HG02885 (cell line): ENCODE data around the gene SLC16A6.
"Not testable (repeated sequence)": the region's sequence is repeated elsewhere in the genome, so short reads cannot be mapped to it uniquely, and the experiment has no call there.

ENCODE experiments used
- ATAC-seq: cut with Tn5 transposase; IDR thresholded peaks from one replicate; pipeline ENCODE4 v1.9.1; 2021; ENCODE audit warnings: mild to moderate bottlenecking; ENCODE audit not compliant: unreplicated experiment, poor library complexity

Gene SLC16A6

DNA sequence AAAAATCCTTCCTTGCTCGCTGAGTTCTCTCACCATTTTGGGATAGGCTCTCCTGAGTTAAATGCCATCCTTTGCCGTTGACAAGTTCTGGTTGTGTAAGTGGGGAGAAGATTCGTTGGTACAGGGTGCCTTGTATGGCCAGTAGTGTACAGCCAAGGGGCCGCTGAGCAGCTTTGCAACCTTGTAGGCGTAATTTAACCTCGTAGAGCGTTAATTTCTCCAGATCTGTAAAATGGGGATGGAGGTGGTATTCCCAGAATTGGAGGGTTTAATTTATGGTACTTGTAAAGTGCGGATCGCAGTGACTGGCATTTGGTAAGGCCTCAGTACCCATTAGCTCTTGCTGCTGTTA is 1.7 kb upstream of the SLC16A6 start:
- no peak for ATAC-seq

DNA sequence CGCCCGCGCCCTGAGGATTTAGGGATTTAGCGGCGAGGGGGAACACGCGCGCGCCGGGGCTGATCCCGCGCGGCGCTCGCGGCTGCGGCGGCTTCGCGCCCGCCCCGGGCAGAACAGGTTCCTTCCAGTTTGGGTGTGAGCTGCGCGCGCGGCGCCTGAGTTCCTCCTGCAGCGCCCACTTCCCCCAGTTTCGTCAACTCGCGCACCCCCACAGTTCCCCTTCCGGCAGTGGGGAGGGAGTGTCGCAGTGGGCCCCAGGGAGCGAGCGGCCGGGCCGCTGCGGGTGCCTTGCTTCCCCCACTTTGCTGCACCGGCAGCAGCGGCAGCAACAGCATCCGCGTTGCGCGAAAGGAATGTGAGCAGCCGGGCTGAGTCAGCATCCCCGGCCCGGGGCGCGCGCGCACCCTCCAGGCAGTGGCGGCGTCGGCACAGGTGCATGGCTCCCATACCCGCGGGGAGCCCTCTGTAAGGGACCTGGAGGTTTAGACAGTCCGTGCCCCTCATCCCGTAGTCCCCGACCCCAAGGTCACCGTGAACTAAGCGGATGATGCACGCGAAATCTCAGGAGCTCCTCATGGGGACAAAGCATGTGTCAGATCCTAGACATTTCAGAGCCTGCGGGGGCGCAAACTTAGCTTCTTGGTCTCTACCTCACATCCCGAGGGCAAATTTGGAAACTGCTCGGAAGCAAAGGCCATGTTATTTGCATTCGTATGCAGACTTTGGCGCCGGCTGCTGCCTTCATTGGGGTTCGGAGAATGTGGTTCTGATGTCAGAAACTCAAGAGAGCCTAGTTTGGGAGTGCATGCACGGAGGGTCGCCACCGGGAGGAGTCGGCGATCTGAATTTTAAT is 1.1 kb upstream of the SLC16A6 start:
- ATAC-seq: peak; percentile 65

DNA sequence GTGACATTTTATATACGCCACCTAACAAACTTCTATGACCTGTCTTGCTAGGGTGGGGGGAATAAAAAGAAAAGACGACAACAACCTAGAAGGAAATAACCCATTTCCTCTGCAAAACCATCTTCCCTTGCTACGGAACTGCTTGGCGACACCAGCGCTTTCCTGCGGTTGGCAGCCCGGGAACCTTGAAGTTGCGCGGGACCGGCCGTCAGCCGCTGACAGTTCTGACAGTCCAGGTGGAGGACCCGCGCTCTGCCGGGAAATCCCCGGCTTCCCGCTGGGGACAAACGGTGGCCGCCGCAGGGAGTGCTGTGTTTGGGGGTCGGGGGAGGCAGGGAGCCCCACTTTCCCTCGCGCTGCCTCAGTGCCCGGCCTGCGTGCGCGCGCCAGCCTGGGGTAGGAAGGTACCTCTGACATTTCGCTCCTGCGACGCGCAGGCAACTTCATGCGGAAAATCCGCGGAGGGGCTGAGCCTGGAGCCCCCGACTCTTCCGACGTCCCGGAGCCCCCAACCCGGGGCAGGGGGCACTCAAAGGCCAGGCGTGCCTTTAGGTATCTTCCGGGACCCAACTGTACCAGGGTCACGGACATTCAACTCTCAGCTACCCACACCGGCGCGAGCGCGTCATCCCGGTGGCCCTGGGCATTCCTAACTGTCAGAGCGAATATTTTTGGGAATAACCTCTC is 516 bp downstream of the SLC16A6 start:
- ATAC-seq: no peak

DNA sequence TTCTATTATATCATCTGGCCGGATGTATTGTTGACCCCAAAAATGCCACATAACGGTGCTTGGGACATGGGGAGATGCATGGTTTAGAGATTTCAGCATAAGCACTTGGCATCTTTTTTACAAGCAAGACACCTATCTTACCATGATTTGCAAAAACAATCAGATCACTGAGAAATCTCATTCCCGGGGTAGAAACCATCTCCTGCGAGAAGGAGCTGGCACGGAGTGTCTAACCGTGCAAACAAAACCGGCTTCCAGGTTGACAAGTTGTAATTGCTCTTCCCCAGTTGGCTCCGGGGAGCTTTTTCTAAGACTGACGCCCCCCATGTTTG is 1.0 kb downstream of the SLC16A6 start:
- no peak for ATAC-seq

DNA sequence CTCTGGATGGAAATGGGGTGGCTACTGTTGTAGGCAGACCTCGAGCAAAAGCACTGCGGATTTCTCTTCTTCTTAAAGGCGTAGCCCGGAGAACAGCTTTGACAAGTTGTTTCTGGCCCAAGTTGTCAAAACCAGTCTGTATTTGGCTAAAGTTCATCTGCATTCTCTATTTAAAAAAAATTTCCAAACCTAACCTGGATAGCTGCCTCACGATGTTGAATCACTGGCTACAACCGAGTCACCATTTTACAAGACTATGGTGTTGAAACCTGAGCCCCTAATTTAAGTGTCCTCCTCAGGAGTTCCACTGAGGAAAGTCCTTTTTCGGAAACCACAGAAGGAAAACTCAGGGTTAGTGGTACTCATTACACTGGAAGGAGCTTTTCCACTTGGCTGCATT is 1.5 kb downstream of the SLC16A6 start:
- ATAC-seq: no peak

DNA sequence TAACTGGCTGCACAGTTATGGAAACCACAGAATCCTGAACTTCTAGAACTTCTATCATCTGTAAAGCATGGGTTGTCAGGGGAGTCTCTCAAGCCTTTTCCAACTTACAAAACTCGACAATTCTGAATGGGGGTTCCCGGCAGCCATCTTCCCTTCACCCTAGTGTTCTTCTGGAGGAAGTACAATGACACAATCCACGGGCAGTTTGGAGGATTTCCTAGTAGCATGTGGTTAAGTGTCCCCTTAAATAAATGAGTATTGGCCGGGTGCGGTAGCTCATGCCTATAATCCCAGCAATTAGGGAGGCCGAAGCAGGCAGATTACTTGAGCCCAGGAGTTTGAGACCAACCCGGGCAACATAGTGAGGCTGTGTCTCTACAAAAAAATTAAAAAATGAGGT is 2.1 kb downstream of the SLC16A6 start:
- ATAC-seq: no peak

DNA sequence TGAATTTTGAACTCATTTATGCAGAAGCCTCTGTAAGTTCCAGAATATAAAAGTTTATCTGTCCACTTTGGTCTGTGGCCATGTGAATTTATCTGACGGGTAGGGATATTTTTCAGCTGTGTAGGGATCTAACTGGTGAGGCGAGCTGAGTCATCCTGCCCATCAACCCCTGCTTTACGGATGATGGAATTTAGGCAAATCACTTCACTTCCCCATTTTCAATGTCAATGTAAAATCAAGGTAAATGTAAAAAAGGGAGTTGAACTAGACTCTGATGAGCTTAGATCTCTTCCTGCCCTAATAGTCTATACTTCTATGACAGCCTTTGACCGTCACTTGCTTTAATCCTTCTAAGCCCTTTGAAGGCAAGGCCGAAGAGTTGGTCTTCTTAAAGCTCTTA is 2.6 kb downstream of the SLC16A6 start:
- no peak for ATAC-seq

DNA sequence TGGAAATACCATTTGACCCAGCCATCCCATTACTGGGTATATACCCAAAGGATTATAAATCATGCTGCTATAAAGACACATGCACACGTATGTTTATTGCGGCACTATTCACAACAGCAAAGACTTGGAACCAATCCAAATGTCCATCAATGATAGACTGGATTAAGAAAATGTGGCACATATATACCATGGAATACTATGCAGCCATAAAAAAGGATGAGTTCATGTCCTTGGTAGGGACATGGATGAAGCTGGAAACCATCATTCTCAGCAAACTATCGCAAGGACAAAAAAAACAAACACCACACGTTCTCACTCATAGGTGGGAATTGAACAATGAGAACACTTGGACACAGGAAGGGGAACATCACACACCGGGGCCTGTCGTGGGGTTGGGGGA is 9.0 kb downstream of the SLC16A6 start:
- ATAC-seq: not testable (repeated sequence)

DNA sequence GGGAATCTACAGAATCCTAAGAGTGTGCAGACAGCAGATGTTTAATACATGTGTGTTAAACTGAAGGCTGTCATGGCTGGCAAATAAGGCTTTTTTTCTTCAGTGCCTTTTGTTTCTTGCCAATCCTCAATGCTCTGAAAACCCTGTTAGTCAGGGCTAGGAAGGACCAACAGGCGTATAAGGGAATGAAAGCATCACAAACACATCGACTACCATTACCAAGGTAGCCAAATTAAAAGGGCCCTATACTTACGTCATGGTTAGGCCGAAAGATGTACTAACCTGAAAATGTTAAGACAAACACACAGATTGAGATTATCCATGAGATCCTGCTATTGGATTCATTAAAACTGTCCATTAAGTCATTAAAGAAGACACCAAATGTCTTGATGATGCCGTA is 13.1 kb downstream of the SLC16A6 start:
- ATAC-seq: no peak

DNA sequence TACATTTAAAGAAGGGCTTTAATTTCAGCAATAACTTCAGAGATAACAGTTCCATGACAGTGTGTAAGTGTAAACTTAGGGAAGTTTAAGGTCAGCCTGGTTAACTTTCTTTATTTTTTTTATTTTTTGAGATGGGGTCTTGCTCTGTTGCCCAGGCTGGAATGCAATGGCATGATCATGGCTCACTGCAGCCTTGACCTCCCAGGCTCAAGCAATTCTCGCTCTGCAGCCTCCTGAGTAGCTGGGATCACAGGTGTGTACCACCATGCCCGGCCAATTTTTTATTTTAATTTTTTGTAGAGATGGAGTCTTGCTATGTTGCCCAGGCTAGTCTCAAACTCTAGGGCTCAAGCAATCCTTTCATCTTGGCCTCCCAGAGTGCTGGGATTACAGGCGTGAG is 14.6 kb downstream of the SLC16A6 start:
- not testable (repeated sequence) for ATAC-seq

DNA sequence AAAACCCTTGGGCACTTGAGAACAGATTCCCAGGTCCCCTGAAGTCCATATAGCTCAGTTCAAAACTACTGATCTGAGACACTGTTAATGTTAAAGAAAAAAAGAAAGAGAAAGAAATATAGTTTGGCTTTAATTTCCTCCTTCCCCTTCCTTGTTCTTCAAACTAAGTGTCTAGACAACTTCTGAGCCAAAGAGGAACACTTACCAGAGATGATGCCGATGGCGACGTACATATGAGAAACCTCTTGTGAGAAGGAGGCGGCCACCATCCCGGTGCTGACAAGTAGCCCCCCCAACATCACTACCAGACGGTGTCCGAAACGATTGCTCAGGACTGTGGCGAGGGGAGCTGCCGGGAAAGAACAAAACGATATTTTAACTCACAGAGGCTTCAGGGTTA is 17.2 kb downstream of the SLC16A6 start:
- no peak for ATAC-seq

DNA sequence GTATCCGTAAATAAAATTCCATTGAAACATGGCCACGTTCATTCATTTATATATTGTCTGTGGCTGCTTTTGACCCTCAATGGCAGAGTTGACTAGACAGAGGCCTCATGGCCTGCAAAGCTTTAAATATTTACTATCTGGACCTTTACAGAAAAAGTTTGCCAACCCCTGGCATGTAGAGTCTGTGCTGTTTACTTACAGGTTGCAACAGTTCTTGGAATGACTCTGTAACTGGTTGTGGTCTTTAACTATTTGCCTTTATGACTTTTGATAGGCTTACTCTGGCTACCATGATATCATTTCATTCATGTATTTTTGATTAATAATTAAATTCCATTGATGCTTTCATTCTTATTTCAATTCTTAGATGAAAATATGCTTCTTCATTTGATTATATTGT is 25.1 kb downstream of the SLC16A6 start:
- not testable (repeated sequence) for ATAC-seq

DNA sequence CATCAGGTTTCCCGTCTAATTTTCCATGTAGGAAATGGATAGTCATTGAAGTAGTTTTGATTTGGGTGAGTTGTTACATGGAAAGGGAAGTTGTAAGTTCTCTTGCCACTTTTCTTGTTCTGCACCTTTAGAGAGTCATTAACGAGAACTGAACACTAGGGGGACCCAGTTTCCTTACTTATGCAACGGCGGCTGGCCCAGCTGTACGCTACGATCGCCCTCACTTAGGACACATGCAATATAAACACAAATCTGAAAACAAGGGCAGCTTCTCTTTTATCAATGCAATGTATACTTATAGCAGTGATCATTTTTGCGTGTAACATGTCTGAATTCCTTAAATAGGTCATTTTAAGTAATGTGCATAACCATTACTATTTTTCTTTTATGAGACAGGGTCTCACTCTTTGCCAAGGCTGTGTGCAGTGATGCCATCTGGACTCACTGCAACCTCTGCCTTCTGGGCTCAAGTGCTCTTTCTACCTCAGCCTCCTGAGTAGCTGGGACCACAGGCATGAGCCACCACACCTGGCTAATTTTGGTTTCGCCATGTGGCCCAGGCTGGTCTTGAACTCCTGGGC is 27.7 kb downstream of the SLC16A6 start:
- peak; percentile 53 for ATAC-seq

DNA sequence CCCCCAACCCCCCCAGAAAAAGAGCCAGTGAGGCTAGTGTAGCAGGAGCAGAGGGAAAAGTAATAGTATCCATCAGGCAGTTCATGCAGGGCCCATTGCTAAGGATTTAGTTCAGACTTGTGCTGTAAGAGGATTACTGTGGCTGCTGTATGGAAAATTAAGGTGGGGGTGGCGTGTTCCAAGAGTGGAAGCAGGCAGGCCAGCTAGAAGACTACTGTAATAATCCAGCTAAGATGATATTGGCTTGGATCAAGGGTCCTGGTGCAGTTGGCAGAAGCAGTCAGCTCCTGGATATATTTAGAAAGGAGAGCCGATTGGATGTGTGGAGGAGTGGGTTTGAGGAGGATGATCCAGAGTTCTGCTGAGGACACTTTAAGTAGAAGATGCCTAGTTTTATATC is 28.5 kb downstream of the SLC16A6 start:
- ATAC-seq: not testable (repeated sequence)

DNA sequence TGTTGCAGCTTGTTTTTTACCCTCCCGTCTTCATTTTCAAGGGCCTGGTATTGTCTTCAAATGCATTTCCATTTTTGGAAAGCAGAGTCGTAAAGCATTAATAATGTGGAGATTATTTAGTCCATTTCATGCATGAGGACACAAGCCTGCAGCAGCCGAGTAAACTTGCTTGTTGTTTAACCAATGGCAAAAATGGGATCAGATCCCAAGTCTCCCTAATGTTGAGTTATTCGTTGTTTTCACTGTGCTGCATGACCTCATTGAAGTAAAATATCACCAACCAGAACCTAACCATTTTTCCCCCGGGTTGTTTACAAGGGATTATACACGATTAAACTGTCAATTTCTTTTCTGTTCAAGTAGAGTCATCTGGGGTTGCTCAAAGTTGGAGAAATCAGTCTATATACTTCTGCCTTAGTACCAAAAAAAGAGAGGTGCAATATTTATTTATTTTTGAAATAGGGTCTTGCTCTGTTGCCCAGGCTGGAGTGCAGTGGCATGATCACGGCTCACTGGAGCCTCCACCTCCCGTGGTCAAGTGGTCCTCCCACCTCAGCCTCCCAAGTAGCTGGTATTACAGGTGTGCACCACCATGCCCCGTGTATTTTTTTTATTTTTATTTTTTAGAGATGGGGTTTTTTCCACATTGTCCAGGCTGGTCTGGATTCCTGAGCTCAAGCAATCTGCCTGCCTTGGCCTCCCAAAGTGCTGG is 30.7 kb downstream of the SLC16A6 start:
- no peak for ATAC-seq

DNA sequence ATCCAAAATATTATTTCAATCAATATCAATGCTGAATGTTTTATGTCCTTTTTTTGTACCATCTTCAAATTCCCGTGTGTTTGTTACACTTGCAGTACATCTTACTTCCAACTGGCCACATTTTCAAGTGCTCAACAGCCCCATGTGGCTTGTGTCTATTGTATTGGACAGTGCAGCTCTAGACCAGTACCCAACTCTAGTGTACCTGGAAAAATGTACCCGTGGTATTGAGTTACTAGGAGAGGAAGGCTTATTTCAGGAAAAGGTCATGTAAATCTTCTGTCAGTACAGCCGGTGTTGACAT is 31.3 kb downstream of the SLC16A6 start:
- ATAC-seq: not testable (repeated sequence)

DNA sequence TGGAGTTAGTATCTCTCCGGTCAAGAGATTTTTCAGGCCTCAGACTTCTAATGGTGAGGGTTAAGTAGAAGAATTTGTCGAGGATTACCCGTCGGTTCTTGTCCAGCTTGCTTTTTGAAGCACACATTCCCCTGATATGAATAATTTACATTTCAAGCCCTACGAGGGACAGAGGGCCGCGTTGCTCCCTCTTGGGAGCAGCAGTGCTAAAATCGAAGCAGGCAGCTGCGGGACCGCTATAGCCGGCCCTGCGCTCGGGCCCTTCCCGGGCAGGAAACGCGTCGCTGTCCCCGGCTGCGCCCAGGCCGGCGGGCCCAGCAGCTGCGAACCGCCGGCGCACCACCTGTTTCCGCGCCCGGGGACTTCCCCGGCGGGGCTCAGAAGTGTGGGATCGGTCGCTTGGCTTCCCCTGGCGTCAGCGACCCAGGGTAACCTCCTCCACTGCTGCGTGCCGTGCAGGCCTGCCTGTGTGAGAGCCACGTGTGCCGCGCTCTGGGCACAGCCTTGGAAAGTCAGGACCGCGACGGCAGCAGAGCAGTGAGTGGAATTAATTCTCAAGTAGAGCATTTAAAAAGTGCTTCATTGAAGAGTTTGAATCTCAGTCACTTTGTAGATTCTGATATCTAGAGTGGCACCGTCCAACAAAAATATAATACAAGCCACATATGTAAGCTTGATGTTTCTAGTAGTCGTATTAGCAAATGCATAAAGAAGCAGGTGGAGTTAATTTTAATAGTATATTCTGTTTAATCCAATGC is 31.9 kb downstream of the SLC16A6 start:
- ATAC-seq: peak; percentile 90

DNA sequence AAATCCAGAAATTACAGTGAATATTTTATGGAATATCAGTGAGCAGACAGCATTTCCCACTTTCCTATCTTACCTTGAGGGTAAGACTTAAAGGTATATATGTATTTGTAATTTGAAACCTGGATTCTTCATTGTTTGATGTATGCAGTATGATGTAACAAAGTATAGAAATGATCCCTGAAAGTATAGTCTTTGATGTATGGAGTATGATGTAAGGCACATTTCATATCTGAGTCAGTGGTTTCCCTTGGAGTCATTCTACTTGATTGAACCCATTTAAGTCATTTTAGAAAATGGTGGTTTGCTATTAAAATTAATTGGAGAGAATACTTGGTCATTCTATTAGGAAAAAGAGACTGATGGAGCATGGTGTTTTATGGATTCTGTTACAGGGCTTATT is 33.0 kb downstream of the SLC16A6 start:
- no peak for ATAC-seq

DNA sequence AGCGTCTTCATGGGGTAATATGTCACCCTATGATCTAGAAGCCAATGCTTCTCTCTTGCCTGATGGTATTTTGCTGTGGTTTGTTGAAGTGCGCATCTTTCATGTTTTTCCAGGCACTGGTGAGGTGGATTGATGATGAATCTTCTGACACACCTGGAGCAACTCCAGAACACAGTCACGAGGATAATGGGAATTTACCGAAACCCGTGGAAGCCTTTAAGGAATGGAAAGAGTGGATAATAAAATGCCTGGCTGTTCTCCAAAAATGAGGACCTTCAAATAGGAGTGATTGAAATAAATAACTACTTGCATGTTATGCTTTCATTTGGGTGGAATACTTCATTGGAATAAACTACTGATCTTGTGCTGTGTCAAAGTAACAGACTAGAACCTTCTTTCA is 34.2 kb downstream of the SLC16A6 start:
- not testable (repeated sequence) for ATAC-seq

DNA sequence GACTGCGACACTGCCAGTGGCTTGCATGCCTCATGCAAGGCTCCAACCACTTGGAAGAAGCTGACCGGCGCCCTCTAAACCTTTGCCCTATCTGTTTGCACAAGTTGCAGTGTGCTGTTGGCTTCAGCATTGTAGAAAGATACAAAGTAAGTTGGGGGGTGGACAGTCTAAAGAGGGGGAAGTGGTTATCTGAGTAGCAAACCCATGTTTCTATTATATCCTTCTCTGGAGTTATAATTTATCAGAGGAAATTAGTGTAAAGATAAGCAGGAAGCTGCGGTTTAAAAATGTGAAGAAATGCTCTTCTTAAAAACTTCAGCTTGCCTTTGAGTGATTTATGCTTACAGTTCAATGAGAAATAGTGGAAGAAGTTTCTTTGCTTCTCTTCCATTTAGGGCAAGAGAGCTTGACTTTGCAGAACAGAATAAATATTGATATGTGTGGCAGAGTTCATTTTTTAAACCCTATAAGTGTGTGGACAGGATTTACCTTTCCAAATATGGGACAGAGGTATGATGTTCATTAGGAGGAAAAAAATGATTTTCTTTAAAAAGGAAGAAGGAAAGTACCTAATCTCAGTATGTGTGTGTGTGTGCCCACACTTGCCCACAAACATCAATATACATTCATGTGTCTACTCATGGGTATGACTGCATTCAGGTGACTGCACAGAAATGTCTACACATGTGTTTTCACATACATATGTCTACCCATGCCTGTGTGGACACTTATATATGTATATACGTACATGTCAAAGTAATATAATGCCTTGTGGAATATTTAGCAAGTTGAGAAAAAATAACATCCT is 35.0 kb downstream of the SLC16A6 start:
- ATAC-seq: no peak
